GM19351 (cell line): ENCODE results near the gene ERCC4.
"Not testable (repeated sequence)": the region's sequence is repeated elsewhere in the genome, so short reads cannot be mapped to it uniquely, and the experiment has no call there.

Experiments
- ATAC-seq: cut with Tn5 transposase; IDR thresholded peaks from one replicate; pipeline ENCODE4 v1.9.1; 2021; ENCODE audit warnings: mild to moderate bottlenecking, moderate library complexity; ENCODE audit not compliant: unreplicated experiment

ERCC4 gene

GRCh38 chr16:13919683-13920509 lies at the start of gene ERCC4:
Gene ERCC4 (plus strand): TSS chr16:13920154. CDS start chr16:13920166, 12 bp downstream.
- ATAC-seq = peak; percentile 96

GRCh38 chr16:13873835-13874438 lies 46.0 kb upstream of the ERCC4 start:
- no peak for ATAC-seq

GRCh38 chr16:13875614-13876284 lies 44.2 kb upstream of the ERCC4 start:
- ATAC-seq = no peak

- no peak for ATAC-seq
Observed at GRCh38 chr16:13883276-13883675, 36.7 kb upstream of the ERCC4 start.

- ATAC-seq = no peak
Observed at GRCh38 chr16:13883881-13884280, 36.1 kb upstream of the ERCC4 start.

- ATAC-seq = no peak
Observed at GRCh38 chr16:13885700-13886099, 34.3 kb upstream of the ERCC4 start.

GRCh38 chr16:13886608-13887007 lies 33.3 kb upstream of the ERCC4 start:
- no peak for ATAC-seq

GRCh38 chr16:13889323-13889722 lies 30.6 kb upstream of the ERCC4 start:
- not testable (repeated sequence) for ATAC-seq

- no peak for ATAC-seq
Observed at GRCh38 chr16:13892301-13892700, 27.7 kb upstream of the ERCC4 start.

- no peak for ATAC-seq
Observed at GRCh38 chr16:13895516-13895915, 24.4 kb upstream of the ERCC4 start.

GRCh38 chr16:13896543-13897182 lies 23.3 kb upstream of the ERCC4 start:
- ATAC-seq = no peak

GRCh38 chr16:13897806-13898205 lies 22.1 kb upstream of the ERCC4 start:
- no peak for ATAC-seq

- no peak for ATAC-seq
Observed at GRCh38 chr16:13898233-13898632, 21.7 kb upstream of the ERCC4 start.

GRCh38 chr16:13902052-13902451 lies 17.9 kb upstream of the ERCC4 start:
- no peak for ATAC-seq

GRCh38 chr16:13902677-13903076 lies 17.3 kb upstream of the ERCC4 start:
- no peak for ATAC-seq

GRCh38 chr16:13904179-13904691 lies 15.7 kb upstream of the ERCC4 start:
- ATAC-seq = no peak

- not testable (repeated sequence) for ATAC-seq
Observed at GRCh38 chr16:13904822-13905221, 15.1 kb upstream of the ERCC4 start.

GRCh38 chr16:13906168-13907089 lies 13.5 kb upstream of the ERCC4 start:
- ATAC-seq = no peak

GRCh38 chr16:13907431-13907830 lies 12.5 kb upstream of the ERCC4 start:
- ATAC-seq = no peak

GRCh38 chr16:13909069-13909468 lies 10.9 kb upstream of the ERCC4 start:
- no peak for ATAC-seq
